IMR-90 (cell line): ENCODE measurements around the gene SLC26A8. TPM values are rescaled to one million over a fixed set of nuclear protein-coding genes. Genes with fewer than 3 reads are reported as not detected.

Source experiments
- ATAC-seq: fragments of 200-7000 bp; cut with Tn5 transposase; 2 replicates; pipeline ENCODE4 v1.9.1; 2020; ENCODE audit warnings: low read depth, mild to moderate bottlenecking, moderate library complexity
- BruUV-seq: library from RNA; stranded (reverse); fragments of 400-500 nt; replicated peaks from 2 replicates; lab custom pipeline; 2021; lab: Mats Ljungman, UMichigan
- CTCF ChIA-PET: fragments of 300-600 bp; formaldehyde crosslinking; extraction: SDS; loops from one replicate; lab custom pipeline; 2021; ENCODE audit warnings: antibody characterized with exemption; lab: Yijun Ruan, JAX
- POLR2A ChIA-PET: fragments of 300-600 bp; sonication (Branson Sonifier 250); formaldehyde crosslinking; loops from one replicate; lab custom pipeline; 2022; ENCODE audit warnings: antibody characterized with exemption; ENCODE audit not compliant: unreplicated experiment; lab: Charles Lee
- DNase-seq: peaks from one replicate; pipeline ENCODE4 v3.0.0; 2013
- H2AFZ ChIP-seq: replicated peaks from 2 replicates; pipeline ENCODE3; 2013; ENCODE audit warnings: low read length, mild to moderate bottlenecking; ENCODE audit not compliant: poor library complexity
- H2AK5ac ChIP-seq: 2 replicates; pipeline ENCODE4 v1.6.1; 2013; ENCODE audit warnings: low read depth, low read length, inconsistent platforms
- H2AK9ac ChIP-seq: replicated peaks from 2 replicates; pipeline ENCODE3; 2013; ENCODE audit warnings: mild to moderate bottlenecking, low read depth, low read length, moderate library complexity; ENCODE audit not compliant: poor library complexity
- H2BK120ac ChIP-seq: 2 replicates; pipeline ENCODE4 v1.6.1; 2013; ENCODE audit warnings: low read depth, low read length, inconsistent platforms
- H2BK15ac ChIP-seq: 3 replicates; pipeline ENCODE4 v1.6.1; 2013; ENCODE audit warnings: low read depth, low read length, inconsistent platforms
- H2BK20ac ChIP-seq: 2 replicates; pipeline ENCODE4 v1.6.1; 2013; ENCODE audit warnings: low read depth, mild to moderate bottlenecking, inconsistent platforms, low read length, moderate library complexity
- H2BK5ac ChIP-seq: 2 replicates; pipeline ENCODE4 v1.6.1; 2013; ENCODE audit warnings: mild to moderate bottlenecking, low read depth, low read length, inconsistent platforms; ENCODE audit not compliant: poor library complexity, severe bottlenecking
- H3K14ac ChIP-seq: replicated peaks from 2 replicates; pipeline ENCODE4 v1.6.1; 2013; ENCODE audit warnings: low read depth, low read length, inconsistent platforms
- H3K18ac ChIP-seq: 2 replicates; pipeline ENCODE4 v1.6.1; 2013; ENCODE audit warnings: low read depth, low read length, control low read depth
- H3K23ac ChIP-seq: 2 replicates; pipeline ENCODE4 v1.6.1; 2013; ENCODE audit warnings: low read depth, low read length, inconsistent platforms
- H3K27ac ChIP-seq: 2 replicates; pipeline ENCODE4 v1.5.1; 2013; ENCODE audit warnings: mild to moderate bottlenecking, control low read depth, low read length; ENCODE audit not compliant: insufficient read depth
- H3K27me3 ChIP-seq: 2 replicates; pipeline ENCODE4 v1.6.1; 2013; ENCODE audit warnings: low read length; ENCODE audit not compliant: control insufficient read depth, insufficient read depth
- H3K36me3 ChIP-seq: 2 replicates; pipeline ENCODE4 v1.6.1; 2013; ENCODE audit warnings: low read length, mixed read lengths; ENCODE audit not compliant: control insufficient read depth, insufficient read depth
- H3K4ac ChIP-seq: 2 replicates; pipeline ENCODE4 v1.6.1; 2013; ENCODE audit warnings: low read depth, low read length, inconsistent platforms
- H3K4me1 ChIP-seq: 2 replicates; pipeline ENCODE4 v1.6.1; 2013; ENCODE audit warnings: low read length, mixed read lengths; ENCODE audit not compliant: control insufficient read depth, insufficient read depth
- H3K4me2 ChIP-seq: 2 replicates; pipeline ENCODE4 v1.6.1; 2013; ENCODE audit warnings: low read depth, mild to moderate bottlenecking, control low read depth, low read length, moderate library complexity
- H3K4me3 ChIP-seq: 2 replicates; pipeline ENCODE4 v1.5.1; 2013; ENCODE audit warnings: low read depth, mild to moderate bottlenecking, control low read depth, low read length, moderate library complexity; ENCODE audit not compliant: insufficient read depth
- H3K56ac ChIP-seq: 2 replicates; pipeline ENCODE4 v1.6.1; 2013; ENCODE audit warnings: low read length, inconsistent platforms; ENCODE audit not compliant: insufficient read depth; ENCODE audit errors: extremely low read depth
- H3K79me1 ChIP-seq, 2 experiments: 2 replicates each; pipeline ENCODE4 v1.6.1; 2013; ENCODE audit warnings: low read length in 2 of 2, inconsistent platforms in 1 of 2, low read depth in 1 of 2
- H3K9ac ChIP-seq: 2 replicates; pipeline ENCODE4 v1.6.1; 2013; ENCODE audit warnings: low read depth, low read length, control low read depth
- H3K9me1 ChIP-seq: 2 replicates; pipeline ENCODE4 v1.6.1; 2013; ENCODE audit warnings: low read length, inconsistent platforms; ENCODE audit not compliant: insufficient read depth
- H3K9me3 ChIP-seq: 2 replicates; pipeline ENCODE4 v1.6.1; 2013; ENCODE audit warnings: low read length; ENCODE audit not compliant: control insufficient read depth, insufficient read depth
- H4K20me1 ChIP-seq: 2 replicates; pipeline ENCODE4 v1.6.1; 2013; ENCODE audit warnings: low read length, inconsistent platforms; ENCODE audit not compliant: insufficient read depth
- H4K5ac ChIP-seq: 2 replicates; pipeline ENCODE4 v1.6.1; 2013; ENCODE audit warnings: mild to moderate bottlenecking, low read depth, low read length, control low read depth
- H4K8ac ChIP-seq, 2 experiments: 2 replicates each; pipeline ENCODE4 v1.6.1; 2013; ENCODE audit warnings: low read depth in 2 of 2, low read length in 2 of 2, control low read depth in 1 of 2, inconsistent platforms in 1 of 2
- H4K91ac ChIP-seq: 2 replicates; pipeline ENCODE4 v1.6.1; 2013; ENCODE audit warnings: low read depth, low read length, inconsistent platforms; ENCODE audit not compliant: insufficient read depth
- CEBPB ChIP-seq: IDR thresholded peaks from 2 replicates; pipeline ENCODE4 v1.6.1; 2012; ENCODE audit warnings: low read depth, low read length, improper control_type of control experiment
- CHD1 ChIP-seq: IDR thresholded peaks from 2 replicates; pipeline ENCODE4 v1.6.1; 2012; ENCODE audit warnings: low read depth, low read length, improper control_type of control experiment
- MAFK ChIP-seq: IDR thresholded peaks from 2 replicates; pipeline ENCODE4 v1.6.1; 2012; ENCODE audit warnings: low read depth, low read length, improper control_type of control experiment
- MXI1 ChIP-seq: IDR thresholded peaks from 2 replicates; pipeline ENCODE4 v1.6.1; 2012; ENCODE audit warnings: low read depth, mild to moderate bottlenecking, low read length, moderate library complexity, borderline replicate concordance
- WGBS, 2 experiments: methylation state at CpG; one replicate each; pipeline versions ENCODE4 v1.1.5 to v1.1.7; 2013; ENCODE audit warnings: missing lambda C conversion rate in 2 of 2; ENCODE audit not compliant: insufficient read length in 1 of 2; ENCODE audit errors: extremely low coverage in 2 of 2; 5-methylcytosine and 5-hydroxymethylcytosine counted together
- dilution Hi-C: fragments of 300-500 bp; cut with HindIII; formaldehyde crosslinking; loops from one replicate; pipeline ENCODE4 v1.14.3; 2018; ENCODE audit warnings: low sequenced_read_pairs; ENCODE audit not compliant: unreplicated experiment
- in situ Hi-C: fragments of 300-500 bp; cut with MboI; formaldehyde crosslinking; loops from 3 replicates; pipeline ENCODE4 v1.14.3; 2019; ENCODE audit warnings: low sequenced_read_pairs, inconsistent platforms, mixed read lengths
- intact Hi-C: fragments of 100-400 bp; cut with micrococcal nuclease; formaldehyde crosslinking; loops from 2 replicates; pipeline ENCODE4 v1.10.0; 2022
- polyA plus RNA-seq, 3 experiments: library from polyadenylated mRNA; depleted of rRNA; stranded (reverse); fragments of >200 nt; gene quantifications; 2 replicates each; pipeline ENCODE4 v1.2.3, GENCODE V29; 2012; ENCODE audit warnings: low replicate concordance in 1 of 3
- total RNA-seq: library from RNA; depleted of rRNA; stranded (reverse); fragments of >200 nt; gene quantifications from 2 replicates; pipeline ENCODE4 v1.2.3, GENCODE V29; 2012
- TF ChIP-seq, protein P1 (sequence below): fragments of 150-350 bp; IDR thresholded peaks from 2 replicates; pipeline ENCODE4 v1.6.1; 2017; ENCODE audit warnings: mild to moderate bottlenecking, antibody characterized with exemption, low read length, low read depth

The SLC26A8 gene
- total and polyA plus RNA-seq, 2 of the 4 experiments (the other 2 are of a cell fraction) = 0.07 TPM; not detected in 1

GRCh38 chr6:36052097-36052496 lies 27.7 kb upstream of the SLC26A8 start:
- H3K56ac ChIP-seq = no peak overlapping the region
- no peak overlapping the region for H3K9ac ChIP-seq
- no peak overlapping the region for H4K91ac ChIP-seq
- no peak overlapping the region for H2AFZ ChIP-seq
- H3K18ac ChIP-seq = no peak overlapping the region
- ChIA-PET POLR2A (no interaction called here), CTCF (interaction anchor here (1.0 kb wide), 1 partner anchor 43 kb away, joined by 3 read pairs; no protein-coding TSS in a partner anchor)
- intact Hi-C loops (no loop called here), in situ Hi-C loops (no loop called here), dilution Hi-C loops (no loop called here)
- peaks cover 64% of the 10 kb centered on the region for H4K20me1 ChIP-seq
- no peak overlapping the region for H3K4me2 ChIP-seq
- ATAC-seq (no peak), DNase-seq (no peak)
- no CpG with 5 or more reads among the region's 2 CpGs for WGBS, 2 experiments
- H3K9me3 ChIP-seq = no peaks in the 10 kb centered on the region
- peaks cover 6% of the 10 kb centered on the region for H3K9me1 ChIP-seq
- peaks cover 9% of the 10 kb centered on the region for H3K4me1 ChIP-seq
- no peak overlapping the region for H2AK9ac ChIP-seq
- no peak overlapping the region for H3K23ac ChIP-seq
- peaks cover 42 to 69% of the 10 kb centered on the region in 2 experiments for H3K79me1 ChIP-seq
- no peak overlapping the region for H2BK120ac ChIP-seq
- H2BK15ac ChIP-seq = no peak overlapping the region
- H3K4me3 ChIP-seq = no peak overlapping the region
- no peak overlapping the region for H4K5ac ChIP-seq
- no peak overlapping the region for H2BK5ac ChIP-seq
- no peak overlapping the region for H3K4ac ChIP-seq
- H3K27me3 ChIP-seq = no peaks in the 10 kb centered on the region
- no peak overlapping the region for H2BK20ac ChIP-seq
- H4K8ac ChIP-seq = no peak overlapping the region
- H3K36me3 ChIP-seq = peaks cover 6% of the 10 kb centered on the region
- no TSS peak for BruUV-seq
- no peak overlapping the region for H3K14ac ChIP-seq
- no peak overlapping the region for H2AK5ac ChIP-seq
- H3K27ac ChIP-seq = no peak overlapping the region
- no peak for TF ChIP-seq CHD1
- TF ChIP-seq, protein P1, sequence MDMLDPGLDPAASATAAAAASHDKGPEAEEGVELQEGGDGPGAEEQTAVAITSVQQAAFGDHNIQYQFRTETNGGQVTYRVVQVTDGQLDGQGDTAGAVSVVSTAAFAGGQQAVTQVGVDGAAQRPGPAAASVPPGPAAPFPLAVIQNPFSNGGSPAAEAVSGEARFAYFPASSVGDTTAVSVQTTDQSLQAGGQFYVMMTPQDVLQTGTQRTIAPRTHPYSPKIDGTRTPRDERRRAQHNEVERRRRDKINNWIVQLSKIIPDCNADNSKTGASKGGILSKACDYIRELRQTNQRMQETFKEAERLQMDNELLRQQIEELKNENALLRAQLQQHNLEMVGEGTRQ = no peak
- no peak for TF ChIP-seq MAFK
- TF ChIP-seq CEBPB = no peak
- TF ChIP-seq MXI1 = no peak
